Chondrocyte (in vitro differentiated cells): Measurements from ENCODE around the gene ABI1. TPM values are rescaled to one million over a fixed set of nuclear protein-coding genes. Genes with fewer than 3 reads are reported as not detected.

Experiments used
- DNase-seq: peaks from one replicate; pipeline ENCODE4 v3.0.0; 2021; ENCODE audit warnings: mixed read lengths, low spot score
- H3K27ac Mint-ChIP-seq: one replicate; pipeline ENCODE4 v1.8.0; 2021; ENCODE audit warnings: mild to moderate bottlenecking, moderate library complexity, mixed read lengths; ENCODE audit not compliant: unreplicated experiment
- H3K27me3 Mint-ChIP-seq: 2 replicates; pipeline ENCODE4 v1.8.0; 2021; ENCODE audit warnings: low read depth, mixed read lengths
- H3K36me3 Mint-ChIP-seq: 2 replicates; pipeline ENCODE4 v1.8.0; 2021; ENCODE audit warnings: low read depth, mixed read lengths
- H3K4me1 Mint-ChIP-seq: 2 replicates; pipeline ENCODE4 v1.8.0; 2021; ENCODE audit warnings: low read depth, mild to moderate bottlenecking, mixed read lengths
- H3K4me3 Mint-ChIP-seq: one replicate; pipeline ENCODE4 v1.8.0; 2021; ENCODE audit warnings: mild to moderate bottlenecking, moderate library complexity, mixed read lengths; ENCODE audit not compliant: unreplicated experiment
- H3K9me3 Mint-ChIP-seq: 2 replicates; pipeline ENCODE4 v1.8.0; 2021; ENCODE audit warnings: low read depth, mixed read lengths
- total RNA-seq: library from RNA; stranded (reverse); gene quantifications from 3 replicates; pipeline ENCODE4 v1.2.1, GENCODE V29; 2021
- TF ChIP-seq, protein P1 (sequence below): fragments of 200-600 bp; sonication (generic); IDR thresholded peaks from 2 replicates; pipeline ENCODE4 v1.5.0; 2021; ENCODE audit warnings: antibody characterized with exemption, mild to moderate bottlenecking, moderate library complexity

The ABI1 gene
- total RNA-seq, 1 donor from 2014 or later: 51.9 TPM

DNA sequence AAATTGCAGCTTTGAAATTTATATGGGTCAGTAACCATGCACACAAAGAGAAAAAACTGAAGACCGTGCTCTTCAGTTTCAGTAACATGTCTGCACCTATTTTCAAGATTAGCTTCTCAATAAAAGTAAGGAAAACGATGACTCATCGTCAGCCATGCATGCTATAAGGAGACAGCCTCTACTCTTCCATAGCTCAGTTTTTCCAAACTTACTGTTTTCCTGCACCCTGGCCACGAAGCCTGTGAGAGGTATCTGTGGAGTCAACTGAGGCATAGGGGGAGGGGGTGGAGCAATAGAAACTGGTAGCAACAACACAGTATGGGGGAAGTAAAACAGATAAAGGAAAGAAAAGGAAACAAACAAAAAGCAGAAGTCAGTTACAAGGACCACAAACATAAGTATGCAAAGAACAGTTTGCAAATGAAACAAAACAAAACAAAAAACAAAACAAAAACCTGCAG is 105.3 kb downstream of the ABI1 start:
- TF ChIP-seq, protein P1, sequence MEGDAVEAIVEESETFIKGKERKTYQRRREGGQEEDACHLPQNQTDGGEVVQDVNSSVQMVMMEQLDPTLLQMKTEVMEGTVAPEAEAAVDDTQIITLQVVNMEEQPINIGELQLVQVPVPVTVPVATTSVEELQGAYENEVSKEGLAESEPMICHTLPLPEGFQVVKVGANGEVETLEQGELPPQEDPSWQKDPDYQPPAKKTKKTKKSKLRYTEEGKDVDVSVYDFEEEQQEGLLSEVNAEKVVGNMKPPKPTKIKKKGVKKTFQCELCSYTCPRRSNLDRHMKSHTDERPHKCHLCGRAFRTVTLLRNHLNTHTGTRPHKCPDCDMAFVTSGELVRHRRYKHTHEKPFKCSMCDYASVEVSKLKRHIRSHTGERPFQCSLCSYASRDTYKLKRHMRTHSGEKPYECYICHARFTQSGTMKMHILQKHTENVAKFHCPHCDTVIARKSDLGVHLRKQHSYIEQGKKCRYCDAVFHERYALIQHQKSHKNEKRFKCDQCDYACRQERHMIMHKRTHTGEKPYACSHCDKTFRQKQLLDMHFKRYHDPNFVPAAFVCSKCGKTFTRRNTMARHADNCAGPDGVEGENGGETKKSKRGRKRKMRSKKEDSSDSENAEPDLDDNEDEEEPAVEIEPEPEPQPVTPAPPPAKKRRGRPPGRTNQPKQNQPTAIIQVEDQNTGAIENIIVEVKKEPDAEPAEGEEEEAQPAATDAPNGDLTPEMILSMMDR: no peak
- no peak overlapping the region for H3K4me3 Mint-ChIP-seq
- peaks cover 4% of the 10 kb centered on the region for H3K4me1 Mint-ChIP-seq
- H3K27me3 Mint-ChIP-seq: no peaks in the 10 kb centered on the region
- H3K9me3 Mint-ChIP-seq: no peaks in the 10 kb centered on the region
- H3K27ac Mint-ChIP-seq: peak overlapping the region; percentile 83
- peaks cover 12% of the 10 kb centered on the region for H3K36me3 Mint-ChIP-seq
- no peak for DNase-seq

DNA sequence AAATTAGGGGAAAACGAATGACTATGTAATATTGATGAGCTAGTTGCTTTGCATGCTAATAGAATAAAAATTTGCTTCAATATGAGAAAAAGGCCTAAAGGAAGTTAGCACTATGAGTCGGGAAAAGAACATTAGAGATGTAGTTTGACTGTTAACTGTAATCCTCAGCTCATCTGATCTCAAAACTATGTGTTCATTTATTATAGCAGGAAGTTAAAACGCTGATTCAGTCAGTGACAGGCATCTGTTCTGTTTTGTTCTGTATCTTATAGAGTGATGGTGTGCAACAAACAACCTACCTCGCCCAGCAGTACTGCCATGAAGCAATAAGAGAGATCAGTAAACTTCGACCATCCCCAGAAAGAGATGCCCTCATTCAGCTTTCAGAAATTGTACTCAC is 114.7 kb downstream of the ABI1 start:
- H3K36me3 Mint-ChIP-seq: peaks cover 19% of the 10 kb centered on the region

DNA sequence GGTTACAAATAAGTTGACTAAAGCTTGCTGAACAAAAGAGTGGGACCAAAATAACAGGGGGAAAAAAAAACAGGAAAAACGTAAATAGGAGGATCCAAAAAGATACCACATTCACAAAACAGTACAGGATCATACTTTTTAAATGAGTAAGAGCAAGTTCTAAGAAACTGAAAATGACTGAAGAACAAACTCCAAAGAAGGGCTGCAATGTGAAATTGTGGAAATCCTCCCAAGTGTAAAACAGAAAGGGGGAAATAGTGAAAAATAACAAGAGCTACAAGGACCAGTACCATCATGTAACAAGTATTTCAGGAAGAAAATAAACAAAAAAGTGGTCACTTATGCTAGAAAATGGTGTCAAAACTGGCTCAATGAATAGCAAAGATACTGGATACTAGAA is 116.9 kb downstream of the ABI1 start:
- H3K4me3 Mint-ChIP-seq: no peak overlapping the region
- H3K9me3 Mint-ChIP-seq: no peaks in the 10 kb centered on the region
- no peak overlapping the region for H3K27ac Mint-ChIP-seq
- H3K36me3 Mint-ChIP-seq: peaks cover 19% of the 10 kb centered on the region
- TF ChIP-seq, protein P1: no peak
- no peaks in the 10 kb centered on the region for H3K27me3 Mint-ChIP-seq
- DNase-seq: no peak
- H3K4me1 Mint-ChIP-seq: no peaks in the 10 kb centered on the region

More for the DNA sequence above, 114.7 kb downstream of the ABI1 start:
- Mint-ChIP-seq H3K4me1 (no peaks in the 10 kb centered on the region), H3K27me3 (no peaks in the 10 kb centered on the region), H3K27ac (no peak overlapping the region), H3K4me3 (no peak overlapping the region), H3K9me3 (no peaks in the 10 kb centered on the region)
- no peak for DNase-seq
- TF ChIP-seq, protein P1: no peak

DNA sequence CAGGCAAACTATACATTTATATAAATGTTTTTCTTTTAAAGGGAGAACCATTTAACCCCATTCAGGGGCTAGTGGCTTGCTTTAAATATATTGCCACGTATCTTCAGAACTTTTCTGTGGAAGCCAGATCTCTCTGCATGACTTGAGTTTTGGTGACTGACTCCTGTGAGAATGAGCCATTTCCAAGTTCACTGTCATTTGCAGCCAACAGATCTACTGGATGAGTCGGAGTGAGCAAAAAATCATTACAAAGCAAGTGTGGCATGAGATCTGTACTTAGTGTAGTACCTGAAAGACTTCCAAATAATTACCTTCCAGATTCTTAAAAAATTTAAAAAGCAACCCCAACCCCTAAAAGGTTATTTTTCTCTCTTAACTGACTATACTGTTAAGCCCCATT is 117.7 kb downstream of the ABI1 start:
- TF ChIP-seq, protein P1: no peak
- no peak overlapping the region for H3K4me3 Mint-ChIP-seq
- no peaks in the 10 kb centered on the region for H3K4me1 Mint-ChIP-seq
- H3K36me3 Mint-ChIP-seq: peaks cover 19% of the 10 kb centered on the region
- H3K9me3 Mint-ChIP-seq: no peaks in the 10 kb centered on the region
- DNase-seq: no peak
- no peak overlapping the region for H3K27ac Mint-ChIP-seq
- H3K27me3 Mint-ChIP-seq: no peaks in the 10 kb centered on the region

DNA sequence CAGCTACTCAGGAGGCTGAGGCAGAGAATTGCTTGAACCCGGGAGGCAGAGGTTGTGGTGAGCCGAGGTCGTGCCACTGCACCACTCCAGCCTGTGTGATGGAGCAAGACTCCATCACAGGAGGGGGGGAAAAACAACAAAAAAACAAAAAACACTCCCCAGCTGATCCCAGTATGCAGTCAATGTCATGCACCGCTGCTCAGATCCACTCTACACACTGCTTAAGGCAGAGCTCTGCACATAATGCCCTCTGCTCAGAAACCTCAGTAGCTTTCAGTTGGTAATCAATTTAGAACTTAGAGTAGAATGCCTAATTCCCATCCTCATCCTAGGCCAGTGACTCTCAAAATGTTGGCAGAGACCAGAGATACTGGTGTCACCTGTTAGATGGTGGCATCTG is 119.4 kb downstream of the ABI1 start:
- H3K9me3 Mint-ChIP-seq: no peaks in the 10 kb centered on the region
- no peak overlapping the region for H3K27ac Mint-ChIP-seq
- H3K4me3 Mint-ChIP-seq: no peak overlapping the region
- peaks cover 20% of the 10 kb centered on the region for H3K36me3 Mint-ChIP-seq
- TF ChIP-seq, protein P1: no peak
- no peak for DNase-seq
- H3K27me3 Mint-ChIP-seq: no peaks in the 10 kb centered on the region
- no peaks in the 10 kb centered on the region for H3K4me1 Mint-ChIP-seq
